GM04504 (cell line): ENCODE results near the gene ZNF821.
"Not testable (repeated sequence)": the region's sequence is repeated elsewhere in the genome, so short reads cannot be mapped to it uniquely, and the experiment has no call there.

Experiments
- DNase-seq: peaks from one replicate; pipeline ENCODE4 v3.0.0-alpha.2; 2012; ENCODE audit warnings: low read depth

ZNF821 gene

DNA sequence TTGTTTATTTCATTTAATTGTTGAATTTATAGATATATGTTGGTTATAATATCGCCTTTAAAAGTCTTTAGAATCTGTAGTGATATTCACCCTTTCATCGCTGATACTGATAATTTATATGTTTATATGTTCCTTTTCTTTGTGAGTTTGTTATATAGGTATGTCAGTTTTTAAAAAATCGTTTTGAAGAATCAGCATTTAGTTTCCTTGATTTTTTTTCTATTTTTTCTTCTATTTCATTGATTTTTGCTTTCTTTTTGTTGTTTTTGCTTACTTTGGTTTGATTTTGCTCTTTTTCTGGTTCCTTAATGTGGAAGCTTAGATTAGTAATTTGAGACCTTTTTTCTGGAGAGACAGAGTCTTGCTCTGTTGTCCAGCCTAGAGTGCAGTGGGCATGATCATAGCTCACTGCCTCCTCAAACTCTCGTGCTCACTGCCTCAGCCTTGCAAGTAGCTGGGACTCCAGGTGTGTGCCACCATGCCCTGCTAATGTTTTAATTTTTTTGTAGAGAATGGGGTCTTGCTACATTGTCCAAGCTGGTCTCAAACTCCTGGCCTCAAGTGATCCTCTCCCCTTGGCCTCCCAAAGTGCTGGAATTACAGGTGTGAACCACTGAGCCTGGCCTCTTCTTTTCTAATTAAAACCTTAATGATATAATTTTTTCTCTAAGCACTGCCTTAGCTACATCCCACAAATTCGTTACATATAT is 18.8 kb upstream of the ZNF821 start:
- no peak for DNase-seq

DNA sequence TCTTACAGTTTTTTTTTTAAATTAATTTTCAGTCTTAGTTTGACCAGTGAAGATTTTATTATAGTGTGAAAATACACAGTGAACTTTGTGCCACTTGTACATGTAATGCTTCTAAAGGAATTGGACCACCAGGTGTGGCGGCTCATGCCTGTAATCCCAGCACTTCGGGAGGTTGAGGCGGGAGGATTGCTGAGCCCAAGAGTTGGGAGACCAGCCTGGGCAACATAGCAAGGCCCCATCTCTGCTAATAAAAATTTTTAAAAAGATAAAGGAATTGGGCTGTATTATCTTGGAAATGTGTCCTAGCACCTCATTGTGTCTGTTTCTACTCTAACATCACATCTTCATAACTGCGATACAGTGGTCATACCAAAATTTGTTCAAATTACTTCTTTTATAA is 15.2 kb upstream of the ZNF821 start:
- no peak for DNase-seq

DNA sequence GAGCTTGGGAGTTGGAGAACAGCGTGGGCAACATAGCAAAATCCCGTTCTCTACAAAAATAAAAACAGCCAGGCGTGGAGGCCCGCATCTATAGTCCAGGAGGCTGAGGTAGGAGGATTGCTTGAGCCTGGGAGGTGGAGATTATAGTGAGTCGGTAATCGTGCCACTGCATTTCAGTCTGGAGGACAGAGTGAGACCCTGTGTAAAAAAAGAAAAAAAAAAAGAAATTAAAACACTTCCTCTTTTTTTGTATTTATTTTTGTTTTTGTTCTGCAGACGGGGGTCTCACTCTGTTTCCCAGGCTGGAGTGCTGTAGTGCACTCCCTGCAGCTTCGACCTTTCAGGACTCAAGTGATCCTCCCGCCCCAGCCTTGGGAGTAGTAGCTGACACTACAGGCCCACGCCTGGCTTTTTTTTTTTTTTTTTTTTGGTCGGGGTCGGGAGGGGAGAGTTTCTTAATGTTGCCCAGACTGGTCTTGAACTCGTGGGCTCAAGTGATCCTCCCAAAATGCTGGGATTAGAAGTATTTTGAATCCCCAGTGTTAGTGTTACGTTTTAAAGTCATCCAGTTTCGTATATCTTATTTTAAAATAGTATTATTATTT is 12.9 kb upstream of the ZNF821 start:
- DNase-seq = no peak

DNA sequence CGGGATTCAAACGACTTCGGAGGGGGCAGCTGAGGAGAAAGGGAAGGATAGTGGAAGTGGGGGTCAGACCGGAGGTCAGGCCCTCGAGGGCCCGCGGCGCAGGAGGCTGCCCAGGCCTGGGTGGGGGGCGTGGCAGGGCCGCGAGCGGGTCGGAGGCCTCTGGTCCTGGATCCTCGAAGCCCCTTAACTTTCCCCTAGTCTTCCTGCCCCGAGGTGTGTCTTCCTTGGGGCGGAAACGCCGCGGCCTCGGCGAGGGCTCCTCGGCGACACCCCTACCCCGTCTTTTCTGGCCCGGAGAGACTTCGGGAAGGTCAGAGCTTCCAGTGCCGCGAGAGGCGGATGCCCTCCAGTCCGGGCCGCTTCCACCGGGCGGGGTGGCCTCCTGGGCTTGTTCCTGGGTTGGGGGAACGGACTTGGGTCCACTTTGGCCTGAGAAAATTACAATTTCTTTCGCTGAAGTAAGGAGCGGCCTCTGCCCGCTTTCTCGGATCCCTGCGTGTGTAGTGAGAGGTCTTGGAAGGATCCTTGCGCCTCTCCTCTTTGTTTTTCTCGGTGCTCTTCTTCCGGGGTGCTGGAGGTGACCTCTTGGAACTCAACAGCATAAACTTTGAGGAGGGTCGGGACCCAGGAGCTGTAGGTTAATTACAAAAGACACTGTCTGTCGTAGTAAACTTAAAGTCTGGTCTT is 11.8 kb upstream of the ZNF821 start:
- no peak for DNase-seq

DNA sequence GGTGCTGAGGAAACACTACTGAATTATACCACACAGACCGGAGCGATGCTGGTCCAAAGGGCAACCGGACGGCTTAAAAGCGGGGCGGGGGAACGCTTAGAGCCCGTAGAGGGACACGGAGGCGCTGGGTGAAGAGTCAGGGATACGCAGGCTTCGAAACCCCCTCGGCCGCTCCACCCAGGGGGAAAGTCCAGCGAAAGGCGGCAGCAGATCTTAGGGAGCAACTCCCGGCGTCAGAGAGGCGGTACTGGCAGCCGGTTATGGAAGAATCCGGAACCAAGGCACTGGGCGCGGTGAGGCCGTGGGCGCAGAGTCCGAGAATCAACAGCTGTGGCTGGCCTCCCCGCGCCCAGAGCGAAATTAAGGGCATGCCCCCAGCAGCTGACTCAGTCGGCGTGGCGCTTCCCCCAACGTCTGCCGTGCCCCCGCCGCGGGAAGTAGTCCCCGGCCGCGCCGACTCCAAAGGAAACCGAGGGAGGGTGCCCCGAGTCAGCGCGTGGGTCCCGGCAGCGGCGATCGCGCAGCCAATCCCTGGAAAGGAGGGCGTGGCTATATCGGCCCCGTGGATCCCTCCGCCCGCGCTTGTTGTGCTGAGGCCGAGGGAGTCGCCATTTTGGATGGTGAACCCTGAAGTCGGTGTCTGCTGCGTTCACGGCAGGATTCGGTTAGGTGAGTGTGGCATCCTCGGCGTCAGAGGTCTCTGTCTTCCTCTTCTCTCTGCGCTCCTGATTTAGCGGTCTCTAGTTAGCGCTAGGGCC is 11.1 kb upstream of the ZNF821 start, which contains the start of gene IST1:
Gene IST1 (plus strand): TSS at position 611 of the 758 bp plus-strand sequence. CDS start 20,110 bp downstream, outside the sequence.
- DNase-seq = peak; percentile 98

DNA sequence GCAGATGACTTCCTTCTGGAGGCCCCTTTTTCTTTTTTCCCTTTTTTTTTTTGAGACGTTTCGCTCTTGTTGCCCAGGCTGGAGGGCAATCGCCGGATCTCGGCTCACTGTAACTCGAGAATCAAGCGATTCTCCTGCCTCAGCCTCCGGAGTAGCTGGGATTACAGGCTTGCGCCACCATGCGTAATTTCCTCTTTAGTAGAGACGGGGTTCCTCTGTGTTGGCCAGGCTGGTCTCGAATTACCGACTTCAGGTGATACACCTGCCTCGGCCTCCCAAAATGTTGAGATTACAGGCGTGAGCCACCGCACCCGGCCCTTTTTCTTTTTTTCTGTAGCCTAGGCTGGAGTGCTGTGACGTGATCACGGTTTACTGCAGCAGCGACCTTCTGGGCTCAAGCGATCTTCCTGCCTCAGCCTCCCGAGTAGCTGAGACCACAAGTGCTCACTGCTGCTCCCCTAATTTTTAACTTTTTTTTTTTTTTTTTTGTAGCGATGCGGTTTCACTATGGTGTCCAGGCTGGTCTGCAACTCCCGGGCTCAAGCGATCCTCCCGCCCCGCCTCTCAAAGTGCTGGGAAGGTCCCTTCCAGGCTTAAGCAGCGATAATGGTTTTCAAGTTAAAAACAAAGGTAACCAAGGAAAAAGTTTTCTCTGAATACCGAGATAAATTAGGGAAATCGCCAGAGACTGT is 10.4 kb upstream of the ZNF821 start:
- no peak for DNase-seq

DNA sequence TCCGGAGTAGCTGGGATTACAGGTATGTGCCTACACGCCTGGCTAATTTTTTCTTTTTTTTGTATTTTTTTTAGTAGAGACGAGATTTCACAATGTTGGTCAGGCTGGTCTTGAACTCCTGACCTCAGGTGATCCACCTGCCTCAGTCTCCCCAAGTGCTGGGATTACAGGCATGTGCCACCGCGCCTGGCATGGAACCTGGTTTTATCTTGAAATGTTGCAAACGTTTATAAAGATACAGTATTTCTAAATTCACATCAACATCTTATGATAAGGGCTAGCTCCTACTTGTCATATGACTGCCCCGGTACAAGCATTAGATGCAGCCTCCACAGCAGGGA is 9.9 kb upstream of the ZNF821 start:
- DNase-seq = no peak

DNA sequence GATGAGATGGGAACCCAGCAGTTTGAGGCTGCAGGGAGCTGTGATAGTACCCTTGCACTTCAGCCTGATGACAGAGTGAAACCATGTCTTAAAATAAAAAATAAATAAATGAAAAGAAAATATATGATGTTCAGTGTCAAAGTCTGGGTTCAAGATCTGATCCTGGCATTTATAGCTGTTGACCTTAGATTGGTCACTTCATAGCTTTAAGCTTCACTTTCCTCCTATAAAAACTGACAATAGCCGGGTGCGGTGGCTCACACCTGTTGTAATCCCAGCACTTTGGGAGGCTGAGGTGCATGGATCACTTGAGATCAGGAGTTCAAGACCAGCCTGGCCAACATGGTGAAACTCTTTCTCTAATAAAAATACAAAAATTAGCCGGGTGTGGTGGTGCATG is 5.2 kb upstream of the ZNF821 start:
- DNase-seq = no peak

DNA sequence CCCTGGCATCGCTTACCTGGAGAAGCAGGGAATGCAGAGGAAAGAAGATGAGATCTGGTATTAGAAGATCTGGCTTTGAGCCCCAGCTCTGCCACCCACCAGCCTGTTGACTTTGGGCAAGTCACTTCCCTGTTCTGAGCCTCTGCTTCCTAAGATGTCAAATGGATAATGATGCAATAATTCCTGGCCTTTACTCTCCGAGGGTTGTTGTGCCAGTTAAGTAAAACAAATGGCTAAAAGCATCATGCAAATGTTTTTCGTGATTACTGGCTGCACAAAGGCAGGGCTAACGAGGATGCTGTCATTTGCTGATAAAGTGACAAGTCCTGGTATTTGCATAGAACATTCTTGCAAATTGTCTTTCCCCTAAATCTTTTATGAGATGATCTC is 1.3 kb upstream of the ZNF821 start:
- DNase-seq = no peak

DNA sequence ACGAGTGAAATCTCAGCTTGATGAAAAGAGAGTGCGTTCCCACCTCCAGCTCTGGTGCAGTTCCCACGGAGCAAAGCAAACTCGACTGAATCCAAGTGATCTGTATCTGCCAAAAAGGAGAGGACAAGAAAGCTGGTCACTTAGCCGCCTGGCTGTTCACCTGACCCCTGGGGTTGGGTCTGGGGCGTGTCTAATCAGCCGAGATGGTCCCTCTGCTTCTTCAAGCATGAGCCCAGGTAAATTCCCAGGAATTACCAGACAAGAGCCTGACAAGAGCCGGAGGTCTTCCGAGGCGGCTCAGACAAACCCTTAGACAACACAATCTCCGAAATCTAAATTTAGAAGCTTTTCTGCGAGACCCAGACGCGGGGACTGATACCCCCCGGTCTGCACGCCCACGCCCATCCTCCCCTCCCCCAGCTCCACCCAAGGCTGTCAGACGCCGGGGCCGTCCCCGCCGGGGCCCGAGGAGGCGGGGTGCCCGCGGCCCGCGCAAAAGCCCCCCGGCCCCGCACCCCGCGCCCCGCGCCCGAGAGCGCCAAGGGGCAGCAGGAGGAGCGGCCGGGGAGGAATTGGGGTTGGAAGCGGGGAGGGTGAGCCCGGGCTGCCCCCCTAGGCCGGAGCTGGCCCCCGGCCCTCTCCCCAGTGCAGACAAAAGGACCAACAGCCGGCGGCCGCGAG is 674 bp downstream of the ZNF821 start:
- DNase-seq = no peak

DNA sequence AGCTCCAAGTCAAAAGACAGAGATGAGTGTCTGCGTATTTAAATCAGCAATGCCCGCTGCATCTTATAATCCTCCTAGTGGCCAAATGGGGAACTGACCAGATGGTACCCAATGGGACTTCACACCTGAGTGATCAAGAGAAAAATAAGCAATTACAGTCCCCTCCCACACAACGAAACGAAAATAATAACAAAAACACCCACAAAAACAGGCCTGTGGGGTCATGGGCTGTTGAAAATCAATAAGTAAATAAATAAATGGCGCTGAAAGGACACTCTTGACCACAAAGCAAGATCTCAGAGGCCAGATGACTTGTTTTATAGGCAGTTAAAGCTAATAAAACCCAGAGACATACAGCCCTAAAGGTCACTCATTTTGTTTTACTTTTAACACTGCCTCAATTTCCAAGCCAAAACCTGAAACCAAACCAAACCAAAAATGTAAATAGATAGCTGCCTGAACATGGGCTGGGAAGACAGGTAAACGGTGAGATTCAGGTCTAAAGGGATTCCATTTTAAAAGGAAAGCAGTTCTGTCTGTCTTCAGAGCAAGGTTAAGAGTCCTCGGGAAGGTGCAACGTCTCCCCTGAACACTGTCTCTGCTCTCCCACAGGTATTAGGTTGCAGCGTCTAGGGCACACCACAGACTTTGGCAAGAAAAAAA is 1.3 kb downstream of the ZNF821 start:
- DNase-seq = peak; percentile 45

DNA sequence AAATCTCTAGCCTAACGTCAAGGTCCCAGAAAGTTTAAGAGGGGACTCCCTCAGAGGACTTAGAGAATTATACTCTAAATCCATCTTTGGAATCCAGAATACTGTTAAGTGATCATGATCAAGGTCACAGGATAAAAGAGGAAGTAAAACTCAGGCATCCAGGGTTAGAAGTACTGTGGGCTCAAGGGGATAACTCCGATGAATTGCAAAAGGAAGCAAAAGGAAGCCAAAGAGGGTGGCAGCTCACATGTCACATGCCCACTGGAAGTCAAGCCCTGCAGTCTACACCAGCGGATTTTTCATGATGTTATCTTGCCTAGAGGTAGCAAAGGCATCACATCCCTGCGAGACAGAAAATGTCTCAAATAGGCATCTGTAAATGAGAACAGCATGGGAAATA is 3.8 kb downstream of the ZNF821 start:
- DNase-seq = no peak

DNA sequence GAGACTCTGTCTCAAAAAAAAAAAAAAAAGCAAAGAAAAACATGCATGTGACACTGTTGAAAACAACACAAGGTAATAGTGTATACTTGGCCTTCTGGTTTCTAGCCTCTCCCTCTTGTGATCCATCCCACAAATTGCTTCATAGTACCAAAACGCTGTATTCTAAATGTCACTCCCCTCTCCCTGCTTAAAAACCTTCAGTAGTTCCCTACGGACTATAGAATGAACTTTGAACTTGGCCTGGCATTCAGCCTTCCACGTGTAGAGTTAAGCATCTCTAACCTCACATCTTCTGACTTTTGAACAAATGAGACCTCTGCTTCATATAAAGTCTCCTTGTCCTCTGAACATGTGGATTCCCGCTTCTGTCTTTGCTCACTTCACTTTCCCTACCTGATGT is 5.1 kb downstream of the ZNF821 start:
- no peak for DNase-seq

DNA sequence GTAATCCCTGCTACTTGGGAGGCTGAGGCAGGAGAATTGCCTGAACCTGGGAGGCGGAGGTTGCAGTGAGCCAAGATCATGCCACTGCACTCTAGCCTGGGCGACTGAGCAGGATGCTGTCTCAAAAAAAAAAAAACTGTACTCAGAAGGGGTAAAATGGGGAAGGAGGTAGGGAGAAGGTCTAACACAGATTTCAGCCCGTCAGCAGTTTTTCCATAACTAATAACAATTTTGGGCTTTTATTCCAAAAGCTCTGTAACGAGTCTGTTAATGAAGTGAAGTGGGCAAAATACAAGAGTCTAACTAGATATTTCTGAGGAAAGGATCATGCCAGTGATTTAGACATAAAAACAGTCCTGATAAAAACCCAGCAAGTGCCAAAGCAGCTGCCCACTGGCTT is 10.8 kb downstream of the ZNF821 start:
- DNase-seq = no peak

DNA sequence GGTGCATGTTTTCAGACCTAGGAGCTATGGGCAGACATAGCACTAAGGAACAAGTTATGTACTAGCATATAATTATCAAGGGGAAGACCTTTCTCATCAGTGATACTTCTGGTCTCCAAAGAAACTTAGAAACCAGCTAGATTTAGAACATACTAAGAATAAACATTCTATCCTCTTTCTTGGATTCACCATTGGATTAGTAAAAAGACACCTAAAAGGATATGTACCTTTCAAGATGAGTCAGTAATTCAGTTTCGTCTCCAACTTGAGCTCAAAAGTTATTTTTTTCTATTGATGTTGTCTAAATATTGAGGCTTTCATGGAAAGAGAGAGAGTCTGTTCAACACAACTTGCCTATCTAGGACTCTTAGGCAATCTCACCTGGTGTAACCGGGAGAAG is 13.2 kb downstream of the ZNF821 start:
- no peak for DNase-seq

DNA sequence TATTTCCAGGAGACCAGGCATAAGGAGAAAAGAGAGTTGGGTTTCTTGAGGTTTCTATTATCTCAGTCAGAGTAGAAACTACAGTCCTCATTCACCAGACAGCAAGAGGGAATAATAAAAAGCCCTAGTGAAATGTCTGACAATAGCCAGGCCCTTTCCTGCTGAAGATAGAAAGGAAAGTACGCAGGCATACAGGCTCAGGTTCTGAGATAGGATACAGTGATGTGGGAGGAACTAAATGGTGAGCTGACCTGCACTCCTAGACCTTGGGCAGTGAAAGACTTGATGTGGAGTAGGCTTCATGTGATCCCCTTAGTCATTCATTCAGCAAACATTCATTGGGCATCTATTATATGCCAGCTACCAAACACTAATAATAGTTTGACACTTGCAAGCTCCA is 14.9 kb downstream of the ZNF821 start:
- no peak for DNase-seq

DNA sequence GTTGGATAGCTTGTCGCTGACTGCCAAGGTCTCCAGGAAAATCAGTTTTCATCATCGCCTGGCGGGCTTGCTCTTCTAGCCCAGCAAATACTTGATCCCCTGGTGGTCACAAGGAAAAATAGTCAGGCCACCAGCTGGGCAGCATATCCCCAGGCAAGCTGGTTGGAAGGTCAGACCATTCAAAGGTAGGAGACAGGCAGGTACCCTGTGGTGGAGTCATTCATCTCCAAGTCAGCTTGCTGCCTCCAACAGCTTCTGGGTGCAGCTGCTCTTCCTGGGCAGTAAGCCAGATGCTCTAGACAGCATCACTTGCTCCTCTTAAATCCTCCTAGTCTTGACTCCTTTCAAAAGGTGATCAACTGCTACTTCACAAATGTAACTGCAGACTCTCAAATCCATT is 16.0 kb downstream of the ZNF821 start:
- DNase-seq = no peak

DNA sequence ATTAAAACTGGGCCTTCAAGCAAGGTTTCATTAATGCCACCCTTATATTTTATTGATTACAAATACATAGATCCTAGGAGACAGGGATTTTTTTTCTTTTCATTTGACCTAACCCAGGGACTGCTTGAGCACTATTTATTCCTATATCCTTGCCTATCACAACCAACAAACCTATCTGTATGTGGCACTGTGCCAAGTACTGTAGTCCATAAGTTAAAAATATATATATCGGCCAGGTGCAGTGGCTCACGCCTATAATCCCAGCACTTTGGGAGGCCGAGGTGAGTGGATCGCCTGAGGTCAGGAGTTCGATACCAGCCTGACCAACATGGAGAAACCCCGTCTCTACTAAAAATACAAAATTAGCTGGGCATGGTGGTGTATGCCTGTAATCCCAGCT is 16.8 kb downstream of the ZNF821 start:
- not testable (repeated sequence) for DNase-seq

DNA sequence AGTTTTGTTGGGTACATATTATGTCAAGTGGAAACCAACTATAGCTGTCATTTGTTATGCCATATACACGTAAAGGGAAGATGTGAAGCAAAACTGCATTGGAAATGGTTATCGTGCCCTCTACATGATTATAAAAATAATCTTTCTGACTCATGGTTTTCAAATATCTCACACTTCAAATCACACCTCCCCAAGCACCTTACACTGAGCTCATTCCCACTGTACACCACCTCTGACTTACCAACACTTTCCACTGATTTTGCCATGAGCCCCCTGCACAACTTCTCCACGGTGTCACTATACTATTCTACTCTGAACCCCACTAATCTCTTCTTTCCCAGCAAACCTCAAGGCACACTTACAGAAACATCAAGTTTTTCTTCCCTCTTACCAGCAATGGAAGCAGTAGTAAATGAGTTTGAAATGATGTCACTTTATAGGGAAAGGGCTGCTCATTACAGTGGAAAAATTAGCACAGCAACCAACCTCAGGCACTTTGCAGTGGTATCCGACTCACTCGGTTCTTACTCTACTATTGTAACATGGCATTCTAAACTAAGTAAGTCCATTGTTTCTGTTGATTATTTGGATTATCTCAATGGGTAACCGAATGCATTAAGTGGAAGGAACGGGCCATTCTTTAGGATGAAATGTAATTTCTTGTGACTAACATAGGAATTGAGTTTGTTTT is 18.7 kb downstream of the ZNF821 start:
- DNase-seq = no peak

DNA sequence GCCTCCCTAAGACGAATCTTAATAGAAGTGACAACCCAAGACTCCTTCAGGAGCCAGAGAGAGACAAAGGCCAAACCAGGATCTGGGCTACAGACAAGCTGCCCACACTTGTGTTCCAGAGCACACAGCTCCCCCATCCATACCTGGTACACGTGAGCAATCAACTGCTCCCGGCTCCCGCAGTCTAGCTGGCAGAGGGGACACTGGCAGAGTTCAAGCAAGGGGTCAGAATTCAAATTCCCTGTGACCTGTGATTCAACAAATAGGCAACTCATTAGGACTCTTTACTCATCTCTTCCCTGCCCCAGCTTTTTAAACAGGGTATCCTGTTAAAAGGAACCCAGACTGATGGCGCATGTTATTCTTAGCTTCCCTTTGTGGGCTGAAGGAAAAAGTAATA is 20.0 kb downstream of the ZNF821 start:
- DNase-seq = no peak
